B cell (primary cell): Measurements from ENCODE around the gene CAMTA1.

ENCODE experiments used
- EZH2 ChIP-seq: IDR thresholded peaks from 2 replicates; pipeline ENCODE4 v1.6.1; 2012; ENCODE audit warnings: borderline replicate concordance, low read depth, mild to moderate bottlenecking, moderate library complexity, low read length; ENCODE audit not compliant: insufficient read depth, poor library complexity, severe bottlenecking
- TF ChIP-seq, protein P1 (sequence below): fragments of 200-600 bp; IDR thresholded peaks from one replicate; pipeline ENCODE4 v1.8.0; 2022; ENCODE audit warnings: antibody characterized with exemption, mild to moderate bottlenecking

DNA sequence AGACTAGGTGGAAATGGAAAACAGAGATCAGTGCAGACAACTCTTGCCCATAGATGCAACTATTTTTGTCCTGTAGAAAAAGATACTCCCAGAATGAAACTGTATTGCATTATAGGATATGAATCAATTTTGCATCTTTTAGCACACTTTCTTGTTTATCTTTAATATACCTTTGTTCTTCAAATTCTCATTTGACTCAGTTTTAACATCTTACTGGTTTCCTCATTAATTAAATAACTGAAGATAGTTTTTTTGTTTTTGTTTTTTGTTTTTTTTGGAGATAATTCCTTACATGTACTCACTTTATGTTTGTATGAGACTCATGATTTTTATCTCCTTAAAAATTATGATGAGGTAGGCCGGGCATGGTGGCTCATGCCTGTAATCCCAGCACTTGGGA lies 10.9 kb upstream of the CAMTA1 start:
- TF ChIP-seq, protein P1, sequence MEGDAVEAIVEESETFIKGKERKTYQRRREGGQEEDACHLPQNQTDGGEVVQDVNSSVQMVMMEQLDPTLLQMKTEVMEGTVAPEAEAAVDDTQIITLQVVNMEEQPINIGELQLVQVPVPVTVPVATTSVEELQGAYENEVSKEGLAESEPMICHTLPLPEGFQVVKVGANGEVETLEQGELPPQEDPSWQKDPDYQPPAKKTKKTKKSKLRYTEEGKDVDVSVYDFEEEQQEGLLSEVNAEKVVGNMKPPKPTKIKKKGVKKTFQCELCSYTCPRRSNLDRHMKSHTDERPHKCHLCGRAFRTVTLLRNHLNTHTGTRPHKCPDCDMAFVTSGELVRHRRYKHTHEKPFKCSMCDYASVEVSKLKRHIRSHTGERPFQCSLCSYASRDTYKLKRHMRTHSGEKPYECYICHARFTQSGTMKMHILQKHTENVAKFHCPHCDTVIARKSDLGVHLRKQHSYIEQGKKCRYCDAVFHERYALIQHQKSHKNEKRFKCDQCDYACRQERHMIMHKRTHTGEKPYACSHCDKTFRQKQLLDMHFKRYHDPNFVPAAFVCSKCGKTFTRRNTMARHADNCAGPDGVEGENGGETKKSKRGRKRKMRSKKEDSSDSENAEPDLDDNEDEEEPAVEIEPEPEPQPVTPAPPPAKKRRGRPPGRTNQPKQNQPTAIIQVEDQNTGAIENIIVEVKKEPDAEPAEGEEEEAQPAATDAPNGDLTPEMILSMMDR = no peak
- TF ChIP-seq EZH2 = no peak
